Measurements from ENCODE around the gene ATP8A2.

The ATP8A2 gene

DNA sequence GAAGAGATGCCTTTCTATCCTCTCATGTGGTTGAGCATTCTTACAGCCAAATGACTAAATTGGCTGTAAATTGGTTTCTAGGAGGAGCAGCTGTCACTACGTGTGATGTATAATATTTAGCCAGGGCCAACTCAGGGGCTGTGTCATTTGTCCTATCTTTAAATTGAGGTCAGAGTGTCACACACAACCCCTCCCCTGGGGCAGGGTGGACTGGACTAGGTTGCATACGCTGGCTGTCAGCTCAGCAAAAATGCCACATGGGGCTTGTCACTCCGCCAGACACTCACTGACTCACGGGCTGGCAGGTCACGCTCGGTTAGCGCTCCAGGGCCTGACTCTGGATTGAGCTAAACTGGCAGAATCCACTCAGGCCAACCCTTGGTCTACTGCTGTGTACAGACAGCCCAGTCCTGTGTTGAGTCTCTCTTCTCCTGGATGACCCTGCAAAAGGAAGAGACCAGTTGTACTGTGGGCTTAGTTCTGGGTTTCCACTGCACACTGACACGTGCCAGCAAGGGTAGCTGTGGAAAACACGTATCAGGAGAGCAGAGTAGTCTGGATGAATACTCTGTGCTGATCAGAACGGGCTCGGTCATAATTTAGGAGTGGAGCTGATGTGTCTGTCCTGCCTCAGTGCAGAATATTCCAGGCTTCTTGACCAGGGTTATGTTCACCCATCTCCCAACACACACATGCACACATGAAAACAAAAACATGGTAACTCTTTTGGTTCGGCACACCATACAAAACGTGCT, 650.9 kb downstream of the ATP8A2 start:
- in situ Hi-C loops (cut with HindIII; ENCODE audit: low sequenced_read_pairs): no loop called here

DNA sequence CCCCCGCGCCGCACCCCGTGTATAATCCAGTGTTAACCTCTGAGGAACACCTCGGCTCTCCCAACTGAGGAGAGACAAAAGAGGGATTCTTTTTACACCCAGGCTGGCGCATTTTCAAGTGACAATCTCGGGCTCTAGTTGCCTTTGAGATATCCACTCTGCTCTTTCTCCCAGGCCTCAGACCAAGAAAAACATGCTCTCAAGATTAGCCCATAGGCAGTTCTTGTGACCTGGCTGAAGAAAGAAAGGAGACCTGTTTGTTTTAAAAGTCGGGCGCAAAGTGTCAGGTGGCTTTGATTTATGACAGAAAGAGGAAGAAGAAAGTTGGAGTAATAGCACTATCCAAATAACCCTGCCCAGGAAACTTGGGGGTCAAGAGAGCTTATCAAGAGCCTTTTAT, 652.8 kb downstream of the ATP8A2 start:
- in situ Hi-C loops (cut with HindIII; ENCODE audit: low sequenced_read_pairs): no loop called here

DNA sequence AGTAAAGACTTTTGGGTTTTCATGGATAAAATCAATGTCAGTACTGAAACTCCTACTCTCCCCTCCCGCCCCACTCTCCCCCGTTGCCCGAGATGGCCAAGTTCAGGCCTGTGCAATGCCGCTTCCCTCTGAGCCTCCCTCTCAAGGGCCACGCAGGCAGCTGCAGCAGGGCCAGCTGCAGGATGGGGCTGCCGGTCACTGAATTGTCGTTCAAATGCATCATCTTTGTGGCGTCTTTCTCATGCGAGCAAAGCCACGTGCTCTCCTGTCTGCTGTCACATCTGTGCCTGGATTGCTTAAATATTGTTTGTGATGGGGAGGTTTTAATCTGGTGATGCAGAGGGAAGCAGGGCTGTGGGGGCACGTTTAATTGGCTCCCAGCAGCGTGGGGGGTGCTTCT, 653.4 kb downstream of the ATP8A2 start:
- in situ Hi-C loops (cut with HindIII; ENCODE audit: low sequenced_read_pairs): no loop called here

DNA sequence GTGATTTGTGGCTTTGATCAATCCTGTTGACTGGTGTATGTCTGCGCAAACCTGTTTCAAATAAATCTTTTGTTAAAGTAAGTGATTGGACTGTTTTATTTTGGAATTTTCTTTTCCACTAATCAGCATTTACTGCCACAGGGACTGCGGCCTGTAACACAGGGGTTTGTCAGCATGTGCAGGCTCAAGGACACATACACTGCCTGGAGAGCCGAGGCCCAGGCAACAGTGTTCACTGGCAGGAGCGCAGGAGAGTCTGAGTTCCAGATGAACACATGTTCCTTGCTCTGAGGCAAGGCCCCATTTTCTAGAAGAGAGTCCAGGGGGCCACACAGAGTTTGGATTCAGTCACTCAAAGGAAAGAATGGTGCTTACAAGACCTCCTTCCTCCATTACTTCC, 654.0 kb downstream of the ATP8A2 start:
- in situ Hi-C loops (cut with HindIII; ENCODE audit: low sequenced_read_pairs): no loop called here

DNA sequence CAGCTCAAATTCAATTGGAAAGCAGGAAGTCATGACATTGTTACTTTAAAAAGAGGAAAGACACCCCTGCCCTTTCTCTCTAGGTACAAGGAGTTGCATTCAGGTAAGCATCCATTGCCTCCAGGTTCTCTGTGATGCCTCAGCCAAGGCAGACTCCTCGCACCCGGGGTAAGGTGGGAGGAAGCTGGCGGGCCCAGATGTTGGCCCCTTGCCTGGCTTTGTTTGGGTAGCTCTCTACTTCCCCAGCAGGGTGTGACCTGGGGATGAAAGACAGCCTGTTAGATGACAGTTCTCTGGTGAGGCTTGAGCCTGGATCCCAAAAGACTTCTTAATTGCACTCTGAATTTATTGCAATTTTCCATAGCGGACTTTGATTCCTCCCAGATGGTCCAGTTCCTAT, 654.4 kb downstream of the ATP8A2 start:
- in situ Hi-C loops (cut with HindIII; ENCODE audit: low sequenced_read_pairs): no loop called here

DNA sequence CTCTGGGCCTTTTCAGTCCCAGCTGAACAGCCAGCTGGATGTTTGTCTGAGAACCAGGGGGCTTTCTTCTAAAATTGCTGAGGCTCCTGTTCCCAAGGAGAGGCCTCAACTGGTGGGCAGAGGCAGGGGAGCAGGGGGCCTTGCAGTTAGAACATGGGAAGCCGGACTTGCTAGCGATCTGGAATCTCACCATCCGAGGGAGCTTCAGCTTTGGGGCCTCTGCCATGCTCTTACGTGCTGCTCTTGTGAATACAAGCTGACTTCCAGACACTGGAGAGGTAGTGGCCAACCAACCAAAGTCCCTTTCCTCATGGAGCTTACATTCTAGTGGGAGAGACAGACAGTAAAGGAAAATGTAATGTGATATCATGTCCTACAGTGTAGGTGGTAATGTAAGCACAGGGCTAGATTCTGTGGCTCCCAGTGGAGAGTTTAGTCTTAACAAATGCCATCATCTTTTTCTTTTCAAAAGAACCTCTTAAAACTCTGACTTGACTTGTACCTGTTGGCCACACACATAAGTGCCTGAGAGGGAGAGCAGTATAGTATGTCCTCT, 657.9 kb downstream of the ATP8A2 start:
- in situ Hi-C loops (cut with HindIII; ENCODE audit: low sequenced_read_pairs): no loop called here

DNA sequence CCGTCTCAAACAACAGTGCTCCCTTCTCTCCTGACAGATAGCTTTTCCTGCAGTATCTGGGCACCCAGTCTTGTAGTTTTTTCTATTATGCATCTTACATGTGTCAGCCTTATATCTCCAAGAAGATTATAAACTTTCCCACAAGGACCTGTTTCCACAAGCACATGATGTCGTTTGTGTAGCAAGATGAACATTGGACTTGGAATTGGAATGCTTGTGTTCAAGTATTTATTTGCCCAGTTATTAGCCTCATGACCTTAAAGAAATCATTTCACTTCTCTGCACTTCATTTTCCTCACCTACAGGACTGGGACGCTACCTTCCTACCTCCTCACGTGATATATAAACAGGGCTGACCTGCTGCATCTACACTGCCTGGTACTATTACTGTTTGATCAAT, 658.6 kb downstream of the ATP8A2 start:
- in situ Hi-C loops (cut with HindIII; ENCODE audit: low sequenced_read_pairs): no loop called here

DNA sequence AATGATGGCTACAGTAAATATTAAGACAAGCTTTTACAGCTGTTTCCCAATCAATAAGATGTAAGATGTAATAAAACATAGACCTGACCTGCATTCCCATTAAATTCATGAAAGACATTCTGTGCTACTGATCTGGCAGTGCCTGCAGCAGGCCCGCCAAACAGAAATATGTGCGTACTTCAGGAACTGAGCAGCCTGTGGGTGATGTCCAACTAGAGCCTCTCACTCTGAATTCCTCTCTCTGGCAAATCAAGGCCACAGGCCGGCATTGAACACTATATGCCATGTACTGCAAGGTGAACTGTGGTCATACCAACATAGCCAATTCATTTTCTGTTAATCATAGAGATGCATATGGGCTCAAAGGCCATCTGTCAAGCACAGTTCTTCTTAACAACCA, 662.2 kb downstream of the ATP8A2 start:
- in situ Hi-C loops (cut with HindIII; ENCODE audit: low sequenced_read_pairs): no loop called here

DNA sequence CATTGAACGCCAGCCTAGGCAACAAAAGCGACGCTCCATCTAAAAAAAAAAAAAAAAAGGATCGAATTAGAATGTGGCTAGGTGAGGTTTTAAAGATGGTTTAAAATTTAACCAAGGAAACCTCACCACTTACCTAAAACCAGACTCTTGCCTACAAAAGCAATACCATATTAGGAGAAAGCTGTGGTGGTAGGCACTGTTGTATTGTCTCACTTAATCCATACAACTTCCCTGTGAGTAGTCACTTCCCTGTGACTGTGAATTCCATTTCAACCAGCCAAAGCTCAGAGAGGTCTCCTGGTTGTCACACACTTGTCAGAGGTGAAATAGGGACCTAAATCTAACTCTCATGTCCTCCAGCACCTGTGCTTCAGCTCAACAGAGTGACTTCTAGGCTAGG, 664.6 kb downstream of the ATP8A2 start:
- in situ Hi-C loops (cut with HindIII; ENCODE audit: low sequenced_read_pairs): no loop called here

DNA sequence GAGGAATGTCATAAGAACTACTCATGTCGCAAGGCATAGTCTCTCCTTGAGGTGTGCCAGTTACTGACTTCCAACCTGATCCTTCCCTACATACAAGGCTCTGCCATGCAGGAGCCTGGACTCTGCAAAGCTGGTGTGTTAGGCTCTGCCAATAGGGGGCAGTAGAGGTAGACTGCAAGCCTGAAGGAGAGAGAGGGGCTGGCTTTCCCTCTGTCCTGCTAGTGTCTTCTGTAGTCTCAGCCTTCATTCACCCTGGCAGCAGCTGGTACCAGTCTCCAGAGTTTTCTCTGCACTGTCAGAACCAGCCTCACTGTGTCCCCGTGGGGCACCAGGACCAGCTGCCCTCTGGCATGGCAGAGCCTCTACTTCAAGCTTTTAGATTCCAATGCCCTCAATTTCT, 665.5 kb downstream of the ATP8A2 start:
- in situ Hi-C loops (cut with HindIII; ENCODE audit: low sequenced_read_pairs): no loop called here

DNA sequence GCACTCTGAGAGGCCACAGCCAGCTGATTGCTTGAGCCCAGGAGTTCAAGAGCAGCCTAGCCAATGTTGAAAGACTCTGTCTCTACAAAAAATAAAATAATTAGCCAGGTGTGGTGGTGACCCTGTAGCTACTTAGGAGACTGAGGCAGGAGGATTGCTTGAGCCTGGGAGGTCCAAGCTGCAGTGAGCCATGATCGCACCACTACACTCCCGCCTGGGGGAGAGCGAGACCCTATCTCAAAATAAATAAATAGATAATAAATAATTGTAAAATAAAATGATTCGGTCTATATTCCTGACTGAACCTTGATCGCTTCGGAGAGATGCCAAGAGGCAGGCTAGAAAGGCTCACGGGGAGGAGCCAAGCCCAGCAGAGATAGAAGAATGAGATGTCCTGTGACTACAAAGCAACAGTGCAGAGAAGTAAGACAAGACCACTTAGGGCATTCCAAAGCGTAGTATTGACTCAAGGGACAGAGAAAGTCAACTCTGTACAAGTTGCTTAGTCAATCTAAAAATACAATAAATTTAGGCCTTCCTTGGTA, 667.2 kb downstream of the ATP8A2 start:
- in situ Hi-C loops (cut with HindIII; ENCODE audit: low sequenced_read_pairs): no loop called here

DNA sequence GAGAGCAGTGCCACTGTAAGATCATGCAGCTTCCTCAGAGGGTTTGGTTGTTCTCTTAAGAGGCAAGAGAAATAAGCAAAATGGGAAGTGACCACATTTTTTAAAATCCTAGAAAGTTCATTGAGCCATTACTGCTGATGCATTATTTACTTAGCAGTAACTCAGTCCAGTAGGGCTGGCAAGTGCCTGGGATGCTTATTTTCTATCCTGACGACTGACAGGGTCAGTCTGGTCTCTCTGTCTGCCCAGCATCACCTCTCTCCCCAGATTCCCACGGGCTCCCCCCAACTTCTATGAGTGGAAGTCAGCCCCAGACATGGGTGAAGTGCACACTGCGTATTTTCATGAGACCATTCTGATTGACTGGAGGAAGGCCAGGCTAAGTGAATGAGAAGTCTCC, 669.7 kb downstream of the ATP8A2 start:
- in situ Hi-C loops (cut with HindIII; ENCODE audit: low sequenced_read_pairs): no loop called here

DNA sequence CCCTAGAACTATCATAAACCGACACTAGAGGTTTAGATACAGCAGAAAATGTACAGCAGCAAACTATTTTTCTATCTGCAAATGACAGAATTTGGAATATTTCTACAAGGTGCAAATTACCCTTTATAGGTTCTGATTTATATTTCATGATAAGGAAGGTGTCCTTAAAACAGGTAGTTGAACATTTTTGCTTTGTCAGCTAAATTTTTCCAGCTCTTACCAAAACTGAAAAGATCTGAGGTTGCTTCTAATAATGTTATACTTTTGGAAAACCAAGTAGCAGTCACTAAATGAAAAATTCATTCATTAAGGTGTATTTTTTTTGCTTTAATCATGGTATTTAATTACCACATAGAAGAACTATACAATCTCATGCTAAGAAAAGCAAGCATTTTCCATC, 671.0 kb downstream of the ATP8A2 start:
- in situ Hi-C loops (cut with HindIII; ENCODE audit: low sequenced_read_pairs): no loop called here

DNA sequence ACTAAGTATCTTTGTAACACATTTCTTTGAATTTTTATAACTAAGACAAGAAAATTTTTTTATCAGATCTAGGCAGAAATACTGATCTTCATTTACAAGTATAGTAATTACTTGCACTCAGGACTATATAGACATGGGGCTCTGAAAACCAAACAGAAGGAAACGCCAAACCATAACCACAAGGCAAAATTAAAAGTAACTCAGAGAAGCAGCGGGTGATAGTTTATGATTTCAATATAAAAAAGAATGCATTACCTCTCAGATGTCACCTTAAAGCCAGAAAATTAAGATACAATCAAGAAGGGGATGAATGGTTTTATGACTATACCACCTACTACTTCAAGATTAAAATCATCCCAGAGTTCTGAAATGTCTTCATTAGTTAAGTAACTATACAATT, 673.4 kb downstream of the ATP8A2 start:
- in situ Hi-C loops (cut with HindIII; ENCODE audit: low sequenced_read_pairs): no loop called here

DNA sequence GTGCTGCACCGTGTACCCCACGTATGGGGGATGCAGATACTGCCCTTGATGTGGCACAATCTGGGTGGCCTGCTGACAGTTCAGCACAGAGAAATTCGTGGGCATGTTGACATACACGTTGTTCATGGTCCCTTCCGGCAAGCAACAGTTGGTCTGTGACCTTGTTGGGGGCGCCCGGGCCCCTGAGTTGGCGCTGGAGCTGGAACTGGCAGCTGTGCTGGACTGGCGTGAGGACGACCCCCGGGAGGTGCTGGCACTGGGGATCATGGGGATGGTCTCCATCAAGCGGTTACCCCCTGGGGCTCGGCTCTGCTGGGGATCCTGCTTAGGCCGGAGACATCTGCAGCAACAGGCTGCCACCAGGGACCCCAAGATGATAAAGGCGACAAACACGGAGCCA, 674.9 kb downstream of the ATP8A2 start:
- in situ Hi-C loops (cut with HindIII; ENCODE audit: low sequenced_read_pairs): no loop called here

DNA sequence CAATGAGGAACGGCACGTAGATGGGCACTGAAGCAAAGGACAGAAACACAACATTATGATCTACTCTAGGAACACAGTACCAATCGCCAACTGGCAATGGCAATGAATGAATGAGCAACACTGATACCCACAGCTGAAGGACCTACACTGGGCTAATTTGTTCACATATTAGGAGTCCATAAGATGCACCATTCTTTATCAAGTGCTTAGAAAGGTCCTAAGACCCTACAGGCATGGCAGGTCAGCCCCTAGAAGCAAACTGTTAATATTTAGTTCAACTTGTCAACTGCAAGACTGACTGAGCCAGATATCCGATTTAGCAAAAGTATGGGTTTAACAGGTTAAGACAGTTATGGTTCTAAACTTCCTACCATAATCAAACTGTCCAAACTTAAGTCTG, 675.3 kb downstream of the ATP8A2 start:
- in situ Hi-C loops (cut with HindIII; ENCODE audit: low sequenced_read_pairs): no loop called here

DNA sequence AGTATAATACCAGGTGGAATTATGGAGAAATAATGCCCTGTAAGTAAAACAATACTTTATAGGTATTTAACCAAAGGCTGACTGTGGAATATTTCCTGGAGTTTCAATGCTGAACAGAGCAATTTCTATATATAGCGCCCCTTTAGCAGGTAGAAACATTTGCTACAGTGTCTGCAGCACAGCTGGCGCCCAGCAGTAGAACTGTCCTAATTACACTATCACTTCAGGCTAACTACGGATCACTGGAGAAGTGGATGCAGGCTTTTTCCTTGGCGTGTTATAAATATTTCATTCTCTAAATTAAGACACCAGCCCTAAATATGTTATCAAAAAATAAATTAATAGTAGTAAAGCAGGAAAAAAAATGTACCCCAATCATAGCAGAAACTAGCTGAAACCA, 677.0 kb downstream of the ATP8A2 start:
- in situ Hi-C loops (cut with HindIII; ENCODE audit: low sequenced_read_pairs): no loop called here

DNA sequence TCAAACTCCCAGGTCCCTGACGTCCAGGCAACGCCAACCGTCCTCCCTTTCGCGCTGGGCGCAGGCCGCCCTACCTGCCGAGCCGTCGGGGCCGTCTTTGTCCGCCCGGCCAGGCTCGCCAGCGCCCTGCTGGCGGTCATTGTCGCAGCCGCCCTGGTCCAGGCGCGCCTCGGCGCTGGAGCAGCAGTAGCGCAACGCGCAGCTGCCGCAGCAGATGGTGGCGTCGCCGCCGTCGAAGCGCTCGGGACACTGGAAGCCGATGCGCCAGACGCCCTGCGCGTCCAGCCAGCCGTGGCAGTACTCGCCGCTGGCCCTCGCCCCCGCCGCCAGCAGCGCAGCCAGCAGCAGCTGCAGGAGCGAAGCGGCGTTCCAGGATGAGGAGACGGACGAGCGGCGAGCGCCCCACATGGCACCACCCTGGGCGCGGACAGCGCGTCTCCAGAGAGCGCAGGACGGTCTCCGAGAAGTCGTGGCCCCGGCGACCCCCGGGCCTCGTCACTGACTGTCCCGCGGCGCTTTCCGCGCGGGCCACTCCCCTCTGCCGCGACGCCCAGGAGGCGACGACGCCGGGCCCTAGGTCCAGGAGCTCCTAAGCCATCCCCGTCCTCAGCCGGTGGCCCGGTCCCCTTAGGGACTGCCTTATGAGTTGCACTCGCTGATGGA, 678.9 kb downstream of the ATP8A2 start:
- in situ Hi-C loops (cut with HindIII; ENCODE audit: low sequenced_read_pairs): no loop called here

DNA sequence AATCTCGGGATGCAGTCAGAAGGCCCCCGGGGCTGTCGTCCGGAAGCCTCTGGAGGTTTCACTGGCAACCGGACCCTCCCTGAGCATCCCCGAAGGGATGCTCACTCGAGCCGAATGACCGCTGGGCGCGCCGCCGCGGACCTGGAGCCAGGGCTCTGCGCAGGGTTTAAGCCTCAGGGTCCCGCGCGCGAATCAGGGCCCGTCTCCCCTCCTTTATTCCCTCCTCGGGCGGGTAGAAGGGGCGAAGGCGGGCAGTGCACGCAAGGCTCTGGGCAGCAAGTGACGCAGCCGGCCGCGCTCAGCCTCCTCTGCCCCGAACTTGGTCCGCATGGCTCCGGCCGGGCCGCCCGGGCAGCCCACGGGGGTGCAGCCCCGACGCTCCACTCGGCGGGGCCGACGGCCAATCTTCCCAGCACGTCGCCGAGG, 679.5 kb downstream of the ATP8A2 start:
- in situ Hi-C loops (cut with HindIII; ENCODE audit: low sequenced_read_pairs): no loop called here

DNA sequence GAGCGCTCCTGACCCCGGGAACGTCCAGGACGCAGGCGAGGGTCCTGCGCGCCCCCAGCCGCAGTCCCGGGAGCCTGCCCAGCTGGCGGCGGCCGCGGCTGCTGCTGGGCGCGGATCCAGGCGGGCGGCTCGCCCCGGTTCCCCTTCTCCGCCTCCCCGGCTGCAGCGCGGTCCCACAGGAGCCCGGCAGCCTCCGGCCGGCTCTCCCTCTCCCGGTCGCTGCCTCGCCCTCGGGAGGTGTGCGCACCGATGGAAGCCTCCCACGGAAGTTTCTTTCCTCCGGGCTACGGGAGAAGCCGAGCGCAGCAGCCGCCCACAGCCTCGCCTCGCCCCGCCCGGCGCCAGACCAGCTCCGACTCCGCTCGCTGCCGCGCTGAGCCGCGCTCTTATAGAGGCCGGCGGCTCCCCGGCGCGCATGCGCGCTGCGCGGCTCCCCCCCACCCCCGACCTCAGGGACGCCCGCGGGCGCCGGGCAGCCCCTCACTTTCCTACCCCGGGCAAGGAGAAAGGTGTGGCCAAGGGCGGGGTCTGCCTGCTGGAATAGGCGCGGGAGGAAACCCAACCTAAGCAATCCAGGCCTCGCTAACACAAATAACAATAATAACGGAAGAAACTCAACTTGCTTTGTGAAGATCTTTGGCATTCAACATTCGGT, 680.0 kb downstream of the ATP8A2 start, which contains the start of gene SHISA2:
Gene SHISA2 (minus strand): TSS at position 360 of the 655 bp plus-strand sequence. CDS start 1,041 bp downstream, outside the sequence.
- in situ Hi-C loops (cut with HindIII; ENCODE audit: low sequenced_read_pairs): no loop called here

DNA sequence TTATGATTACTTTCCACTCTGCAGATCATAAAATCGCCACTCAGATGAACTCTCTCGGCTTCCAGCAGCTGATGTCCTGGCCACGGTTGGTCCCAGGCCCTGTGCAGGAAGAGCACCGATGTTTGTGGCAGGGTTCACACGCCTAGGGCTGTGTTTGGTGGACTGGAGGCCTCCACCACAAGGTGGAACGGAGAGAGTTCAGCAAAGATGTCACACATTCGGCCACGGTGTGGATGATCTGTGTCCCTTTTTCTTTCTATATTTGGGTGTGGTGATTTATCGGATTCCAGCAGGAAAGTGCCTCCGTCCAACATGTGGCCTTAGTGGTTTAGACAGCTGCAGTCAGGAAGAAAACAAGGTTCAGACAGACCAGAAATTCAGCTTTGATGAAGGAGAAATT, 680.6 kb downstream of the ATP8A2 start:
- in situ Hi-C loops (cut with HindIII; ENCODE audit: low sequenced_read_pairs): no loop called here

Measured in DLD1 (cell line).